Sigmoid colon (tissue), 4 donors: Measurements from ENCODE around the gene CADM2.

Source experiments
- CTCF ChIP-seq, 4 experiments: fragments of 450-650 bp in 3 of 4; fragments of 200-600 bp in 1 of 4; IDR thresholded peaks; one replicate each; pipeline ENCODE4 v1.5.1; 2016 to 2019; ENCODE audit warnings: antibody characterized with exemption in 4 of 4, mild to moderate bottlenecking in 3 of 4, moderate library complexity in 2 of 4
- POLR2A ChIP-seq, 2 donors: fragments of 450-650 bp; IDR thresholded peaks; one replicate each; pipeline ENCODE4 v1.6.1; 2016; ENCODE audit warnings: antibody characterized with exemption in 2 of 2, mild to moderate bottlenecking in 2 of 2, moderate library complexity in 2 of 2
- POLR2AphosphoS5 ChIP-seq, 4 donors: sonication (generic); formaldehyde crosslinking; IDR thresholded peaks; one replicate each; pipeline ENCODE4 v1.6.1; 2017; ENCODE audit warnings: antibody characterized with exemption in 4 of 4

- TF ChIP-seq CTCF (IDR thresholded peaks at IDR 0.05) (no peak), POLR2A (IDR thresholded peaks at IDR 0.05) (no peak), POLR2AphosphoS5 (IDR thresholded peaks at IDR 0.05) (no peak)
These were observed 15.6 kb downstream of the CADM2 start for GRCh38 chr3:84974347-84974746.
